Right ventricle myocardium superior (tissue), 1 donor: Measurements from ENCODE around the gene GPRIN2. TPM values are rescaled to one million over a fixed set of nuclear protein-coding genes. Genes with fewer than 3 reads are reported as not detected.

Experiments used
- ATAC-seq: fragments of 200-7000 bp; cut with Tn5 transposase; one replicate; pipeline ENCODE4 v1.9.1; 2020; ENCODE audit warnings: mild to moderate bottlenecking; ENCODE audit not compliant: poor library complexity
- DNase-seq: peaks from one replicate; pipeline ENCODE4 v3.0.0-alpha.2; 2020
- intact Hi-C: fragments of 100-400 bp; cut with DNase I; formaldehyde crosslinking; loops from one replicate; pipeline ENCODE4 v1.11.2; 2022
- total RNA-seq: library from RNA; stranded (reverse); fragmentation: NEBNext Ultra II Directional; extraction: Animal tissue kit (Norgen Biotek cat#: 25700); gene quantifications from one replicate; pipeline ENCODE4 v1.2.1, GENCODE V29; 2021
- donor health status: DM: no; HTN: yes; CAD: no; lungs with severe emphysema.

The GPRIN2 gene
- total RNA-seq, 1 donor from 2014 or later = not detected

GRCh38 chr10:46551701-46552525, 4.5 kb downstream of the GPRIN2 start:
- intact Hi-C loops = no loop called here
- DNase-seq (peak; percentile 43), ATAC-seq (no peak)

- DNase-seq (no peak), ATAC-seq (no peak)
- intact Hi-C loops = no loop called here
These were observed 5.4 kb downstream of the GPRIN2 start for GRCh38 chr10:46550795-46551700.

DNA sequence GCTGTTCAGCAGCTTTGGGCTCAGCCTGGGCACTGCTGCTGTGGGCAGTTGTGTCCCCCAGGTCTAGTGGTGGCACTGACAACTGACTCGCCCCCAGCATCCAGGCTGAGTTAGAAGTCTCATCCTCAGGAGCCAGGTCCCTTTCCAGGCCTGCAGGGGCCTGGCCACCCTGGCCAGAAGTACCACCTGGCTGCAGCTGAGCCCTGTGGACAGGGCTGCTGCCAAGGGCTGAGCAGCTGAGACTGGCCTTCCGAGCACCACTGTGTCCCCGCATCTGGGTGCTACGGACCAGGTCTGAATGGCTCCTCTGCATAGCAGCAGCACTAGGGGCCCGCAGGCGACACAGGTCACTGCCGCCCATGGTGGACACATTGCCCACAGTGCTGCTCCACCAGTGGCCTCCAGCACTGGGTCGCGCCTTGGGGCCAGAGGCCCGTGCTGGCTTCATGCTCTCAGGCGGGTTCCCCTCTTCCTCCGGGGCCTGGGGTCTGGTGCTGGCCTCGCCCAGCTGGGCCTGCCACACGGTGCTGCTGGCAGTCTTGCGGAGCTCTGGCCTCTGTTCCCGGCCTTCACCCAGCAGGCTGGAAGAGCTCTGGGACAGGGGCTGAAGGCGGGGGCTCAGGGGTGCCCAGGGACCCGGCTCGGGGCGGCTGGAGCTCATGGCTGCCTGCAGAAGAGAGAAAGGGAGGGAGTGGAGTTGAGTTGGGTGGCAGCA, 6.2 kb downstream of the GPRIN2 start:
- DNase-seq (peak; percentile 50), ATAC-seq (no peak)
- intact Hi-C loops = no loop called here

- ATAC-seq = no peak
- intact Hi-C loops = no loop called here
- DNase-seq = peak; percentile 44
These were observed 7.0 kb downstream of the GPRIN2 start for GRCh38 chr10:46549171-46550075.

- ATAC-seq = no peak
- intact Hi-C loops = no loop called here
- peak; percentile 45 for DNase-seq
These were observed 7.9 kb downstream of the GPRIN2 start for GRCh38 chr10:46548498-46549090.

GRCh38 chr10:46547541-46548497, 8.6 kb downstream of the GPRIN2 start:
- ATAC-seq = no peak
- intact Hi-C loops = no loop called here
- no peak for DNase-seq

DNA sequence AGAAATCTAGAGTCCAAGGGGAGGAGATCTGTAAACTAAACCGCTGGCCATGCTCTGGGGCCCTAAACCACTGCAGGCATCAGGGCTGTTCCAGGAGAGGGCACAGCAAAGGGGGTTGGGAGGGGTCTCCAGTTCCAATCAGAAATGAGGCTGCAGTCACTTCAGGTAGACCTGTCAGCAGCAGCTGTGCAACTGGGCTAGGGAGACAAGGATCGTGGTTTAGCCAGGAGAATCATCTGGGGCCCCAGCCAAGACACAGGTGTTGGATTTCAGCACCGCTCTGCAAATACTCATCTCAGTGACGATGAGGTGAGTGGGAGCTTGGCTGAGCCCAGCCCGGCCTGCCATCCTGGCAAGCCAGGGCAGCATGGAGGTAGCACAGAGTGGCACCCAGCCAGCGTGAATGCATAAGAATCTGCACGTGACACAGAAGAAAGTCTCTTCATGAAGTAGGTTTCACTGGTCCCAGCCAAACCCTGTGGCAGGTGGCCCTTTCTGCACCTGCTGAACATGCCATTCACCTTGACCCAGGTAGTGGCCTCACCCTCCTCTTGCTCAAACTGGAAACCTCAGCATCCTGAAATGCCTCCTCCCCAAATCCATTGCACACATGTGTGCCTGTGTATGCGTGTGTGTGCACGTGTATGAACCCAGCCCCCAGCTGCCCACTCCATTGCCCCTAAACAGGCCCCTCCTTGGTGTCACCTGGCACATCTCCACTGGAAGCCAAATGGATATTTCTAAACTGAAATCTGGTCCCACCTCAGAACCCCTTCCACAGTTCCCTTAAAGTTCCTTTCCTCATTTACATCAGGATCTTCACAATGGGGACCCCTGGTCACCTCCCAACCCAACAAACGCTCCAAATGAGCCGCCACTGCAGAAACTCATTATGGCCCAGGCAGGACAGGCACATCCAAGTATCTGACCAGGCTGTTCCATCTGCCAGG, 9.6 kb downstream of the GPRIN2 start:
- DNase-seq (peak; percentile 57), ATAC-seq (no peak)
- intact Hi-C loops = no loop called here

- DNase-seq (peak; percentile 37), ATAC-seq (no peak)
- intact Hi-C loops = no loop called here
These were observed 10.4 kb downstream of the GPRIN2 start for GRCh38 chr10:46545861-46546590.

DNA sequence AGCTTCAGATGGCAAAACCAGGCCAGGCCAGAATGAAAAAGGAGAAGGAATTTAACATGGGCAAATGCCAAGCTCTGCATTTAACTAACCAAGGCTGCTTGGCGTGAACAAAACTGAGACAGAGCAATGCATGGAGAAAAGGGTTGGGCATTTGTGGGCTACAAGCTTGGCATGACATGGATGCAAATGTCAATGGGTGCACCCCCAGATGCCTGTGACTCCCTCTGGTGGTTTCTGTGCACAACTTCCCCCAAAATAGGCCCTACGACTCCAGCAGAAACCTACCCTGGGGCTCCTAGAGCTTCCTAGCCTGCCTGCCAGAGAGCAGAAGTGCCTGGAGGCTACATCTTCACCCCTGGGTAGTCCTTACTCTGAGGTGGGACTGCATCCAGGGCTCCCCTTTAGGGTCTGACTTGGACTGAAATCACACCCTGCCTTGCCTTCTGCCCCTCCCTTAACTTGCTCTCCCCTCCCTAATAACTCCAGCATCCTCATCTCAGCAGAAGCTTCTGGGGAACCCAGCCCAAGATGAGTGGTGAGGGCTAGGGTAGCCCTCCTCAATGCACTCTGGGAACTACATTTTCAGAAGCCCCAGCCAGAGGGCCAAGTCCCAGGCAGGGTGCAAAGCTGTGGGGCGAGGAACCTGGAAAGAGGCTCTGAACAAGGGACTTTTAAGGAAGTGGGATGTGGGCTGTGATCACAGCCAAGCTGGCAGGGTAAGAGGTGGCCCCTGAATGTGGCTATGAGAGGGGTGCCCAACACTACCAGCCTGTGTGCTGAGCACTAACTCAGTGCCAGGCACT, 11.3 kb downstream of the GPRIN2 start:
- DNase-seq (peak; percentile 38), ATAC-seq (no peak)

GRCh38 chr10:46543466-46544377, 12.7 kb downstream of the GPRIN2 start:
- no peak for DNase-seq
- intact Hi-C loops = no loop called here
- ATAC-seq = no peak

More for the DNA sequence above, 11.3 kb downstream of the GPRIN2 start:
- intact Hi-C loops = no loop called here

DNA sequence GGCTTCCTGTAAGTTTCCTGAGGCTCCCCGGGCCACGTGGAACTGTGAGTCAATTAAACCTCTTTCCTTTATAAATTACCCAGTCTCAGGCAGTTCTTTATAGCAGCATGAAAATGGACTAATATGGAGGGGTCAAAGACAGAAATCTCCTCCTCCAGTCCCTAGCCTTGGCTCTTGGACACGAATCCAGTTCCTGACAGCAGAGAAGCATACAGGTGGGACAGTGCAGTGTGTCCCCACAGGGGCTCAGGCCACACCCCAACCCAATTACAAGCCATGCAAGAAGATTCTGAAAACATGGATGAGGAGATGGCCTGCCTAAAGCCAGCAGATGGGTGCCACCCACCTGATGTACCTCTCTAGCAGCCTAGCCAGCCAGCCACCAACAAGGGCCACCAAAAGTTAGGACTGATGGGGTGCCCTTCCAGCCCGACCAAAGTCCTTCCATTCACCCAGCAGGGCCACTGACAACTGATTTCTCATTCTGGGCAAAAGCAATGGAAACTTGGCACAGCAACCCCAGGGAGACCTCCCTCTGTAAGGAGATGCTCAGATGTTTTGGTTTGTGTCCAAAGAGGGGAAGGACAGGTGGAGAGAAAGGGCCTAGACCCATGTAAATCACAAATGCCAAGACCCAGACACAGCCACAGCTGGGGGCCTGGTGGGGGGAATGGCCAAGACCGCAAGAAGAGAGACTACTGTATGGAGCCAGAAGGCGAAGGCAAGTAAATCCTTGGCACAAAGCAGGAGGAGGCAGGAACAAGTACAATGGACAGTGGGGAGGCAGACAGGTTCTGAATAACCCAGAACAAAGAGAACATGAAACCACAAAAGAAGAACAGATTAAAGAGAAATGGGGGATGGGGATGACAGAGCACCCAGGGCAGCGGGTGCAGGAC, 13.6 kb downstream of the GPRIN2 start:
- intact Hi-C loops = no loop called here

More for the DNA sequence above, 13.6 kb downstream of the GPRIN2 start:
- no peak for ATAC-seq
- no peak for DNase-seq
